ENCODE measurements around the gene RRP9. TPM values are rescaled to one million over a fixed set of nuclear protein-coding genes. Genes with fewer than 3 reads are reported as not detected.

The RRP9 gene
- total RNA-seq, 1 donor: 2.7 TPM

DNA sequence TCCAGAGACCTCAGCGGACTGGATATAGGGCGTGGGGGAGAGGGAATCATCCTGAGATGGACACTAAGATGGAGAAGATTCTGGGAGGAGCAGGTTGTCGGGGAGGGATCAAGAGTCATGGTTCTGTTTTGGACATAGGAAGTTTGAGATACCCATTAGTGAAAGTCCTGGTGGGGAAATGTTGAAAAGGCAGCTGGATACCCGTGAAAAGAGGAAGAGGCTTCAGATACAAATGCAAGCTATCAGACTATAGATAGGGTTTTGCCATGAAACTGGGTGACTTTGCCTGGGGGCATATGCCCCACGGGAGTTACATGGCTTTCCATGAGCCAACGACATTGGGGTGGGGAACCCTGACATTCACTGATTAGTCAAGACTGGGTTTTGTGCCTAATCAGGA lies 12.4 kb upstream of the RRP9 start:
- H3K4me3 ChIP-seq (ENCODE audit: low read length): no peak overlapping the region
- peaks cover 44% of the 10 kb centered on the region for H3K4me1 ChIP-seq (ENCODE audit: insufficient read depth, low read length)
- H3K9me3 ChIP-seq (ENCODE audit: low read depth, low read length): no peaks in the 10 kb centered on the region
- H3K27me3 ChIP-seq (ENCODE audit: insufficient read depth, low read length): peaks cover 20% of the 10 kb centered on the region

DNA sequence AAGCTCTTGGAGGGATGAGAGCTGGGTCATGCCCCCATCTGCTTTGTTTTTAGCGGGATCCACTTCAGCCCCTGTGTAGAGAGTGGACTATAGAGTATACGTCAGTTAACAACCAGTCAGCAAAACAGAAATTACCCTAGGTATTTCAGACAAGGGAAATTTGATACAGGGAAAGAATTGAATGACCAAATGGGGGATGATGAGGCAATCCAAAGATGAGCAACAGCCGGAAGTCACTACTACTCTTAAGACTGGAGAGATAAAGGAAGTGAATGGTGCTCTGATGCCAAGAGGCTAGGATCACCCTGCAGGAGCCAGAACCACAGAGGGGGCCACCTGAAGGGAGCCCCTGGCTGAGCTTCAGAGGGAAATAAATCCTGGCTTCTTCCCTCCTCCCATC lies 11.7 kb upstream of the RRP9 start:
- Histone ChIP-seq H3K4me3 (ENCODE audit: low read length) (no peak overlapping the region), H3K9me3 (ENCODE audit: low read depth, low read length) (no peaks in the 10 kb centered on the region), H3K27me3 (ENCODE audit: insufficient read depth, low read length) (peaks cover 20% of the 10 kb centered on the region), H3K4me1 (ENCODE audit: insufficient read depth, low read length) (peaks cover 44% of the 10 kb centered on the region)

GRCh38 chr3:51950899-51951298 lies 9.2 kb upstream of the RRP9 start:
- H3K4me1 ChIP-seq (ENCODE audit: insufficient read depth, low read length): peaks cover 26% of the 10 kb centered on the region
- H3K9me3 ChIP-seq (ENCODE audit: low read depth, low read length): no peaks in the 10 kb centered on the region
- peaks cover 8% of the 10 kb centered on the region for H3K27me3 ChIP-seq (ENCODE audit: insufficient read depth, low read length)
- no peak overlapping the region for H3K4me3 ChIP-seq (ENCODE audit: low read length)

DNA sequence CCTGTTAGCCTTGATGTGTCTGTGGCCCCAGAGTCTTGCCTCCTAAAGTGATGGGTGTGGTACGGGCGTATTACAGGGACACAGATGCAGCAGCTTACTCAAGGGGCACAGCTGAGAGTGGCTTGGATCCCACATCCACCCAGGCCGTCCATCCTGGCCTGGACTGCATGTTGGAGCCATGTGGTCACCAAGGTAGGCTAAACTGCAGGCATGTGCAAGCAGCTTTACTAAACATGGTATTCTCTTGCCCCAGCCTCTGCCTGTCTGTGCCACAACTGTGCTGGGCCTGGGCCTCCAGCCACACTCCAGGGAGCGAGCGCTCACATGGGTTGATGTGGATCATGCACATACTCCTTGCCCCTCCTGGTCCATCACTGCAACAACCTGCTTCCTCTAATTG lies 7.4 kb upstream of the RRP9 start:
- H3K27me3 ChIP-seq (ENCODE audit: insufficient read depth, low read length): no peaks in the 10 kb centered on the region
- H3K4me3 ChIP-seq (ENCODE audit: low read length): no peak overlapping the region
- H3K9me3 ChIP-seq (ENCODE audit: low read depth, low read length): no peaks in the 10 kb centered on the region
- H3K4me1 ChIP-seq (ENCODE audit: insufficient read depth, low read length): peaks cover 13% of the 10 kb centered on the region

DNA sequence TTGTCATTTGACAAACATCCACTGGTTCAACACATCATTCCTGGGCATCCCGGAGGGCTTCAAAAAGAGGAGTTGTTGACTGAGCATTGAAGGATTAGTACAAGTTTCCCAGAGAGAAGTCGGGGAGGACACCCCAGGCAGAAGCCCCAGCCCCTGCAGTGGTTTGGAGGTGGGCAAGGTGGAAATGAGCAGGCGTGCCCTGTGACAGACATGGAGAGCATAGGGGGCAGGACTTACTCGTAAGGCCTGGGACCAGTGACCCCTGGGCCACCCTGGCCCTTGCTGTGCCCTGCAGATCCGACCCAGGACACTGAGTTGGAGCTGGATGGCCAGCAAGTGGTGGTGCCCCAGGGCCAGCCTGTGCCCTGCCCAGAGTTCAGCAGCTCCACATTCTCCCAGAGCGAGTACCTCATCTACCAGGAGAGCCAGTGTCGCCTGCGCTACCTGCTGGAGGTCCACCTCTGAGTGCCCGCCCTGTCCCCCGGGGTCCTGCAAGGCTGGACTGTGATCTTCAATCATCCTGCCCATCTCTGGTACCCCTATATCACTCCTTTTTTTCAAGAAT lies 6.4 kb upstream of the RRP9 start:
- no peak overlapping the region for H3K4me3 ChIP-seq (ENCODE audit: low read length)
- no peaks in the 10 kb centered on the region for H3K27me3 ChIP-seq (ENCODE audit: insufficient read depth, low read length)
- no peaks in the 10 kb centered on the region for H3K9me3 ChIP-seq (ENCODE audit: low read depth, low read length)
- peaks cover 5% of the 10 kb centered on the region for H3K4me1 ChIP-seq (ENCODE audit: insufficient read depth, low read length)

DNA sequence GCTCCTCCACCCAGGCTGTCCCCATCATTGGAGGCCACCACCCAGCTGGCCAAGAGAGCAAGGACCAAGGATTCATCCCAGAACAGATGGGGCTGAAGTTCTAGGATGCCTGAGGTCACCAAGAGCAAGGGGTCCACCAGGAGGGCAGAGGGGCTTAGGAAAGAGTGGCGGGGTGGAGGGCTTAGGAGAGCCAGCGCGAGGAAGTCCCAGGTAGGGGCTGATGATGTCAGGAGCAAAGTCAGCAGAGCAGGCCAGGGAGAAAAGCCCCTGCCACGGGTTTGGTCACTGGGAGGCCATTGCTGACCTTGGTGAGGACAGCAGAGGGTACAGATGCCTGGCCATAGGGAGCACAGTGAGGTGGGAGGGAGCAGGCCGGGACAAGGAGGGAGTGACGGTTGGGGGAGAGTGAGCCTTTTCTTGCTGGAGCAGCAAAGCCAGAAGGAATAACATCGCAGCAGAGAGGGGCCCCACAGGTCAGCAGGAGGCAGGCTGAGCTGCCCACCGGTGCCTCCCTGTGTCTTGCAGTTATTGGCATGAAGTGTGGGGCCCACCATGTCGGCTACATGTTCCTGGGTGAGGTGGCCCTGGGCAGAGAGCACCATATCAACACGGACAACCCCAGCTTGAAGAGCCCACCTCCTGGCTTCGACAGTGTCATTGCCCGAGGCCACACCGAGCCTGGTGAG lies 5.7 kb upstream of the RRP9 start:
- no peaks in the 10 kb centered on the region for H3K27me3 ChIP-seq (ENCODE audit: insufficient read depth, low read length)
- no peaks in the 10 kb centered on the region for H3K9me3 ChIP-seq (ENCODE audit: low read depth, low read length)
- no peak overlapping the region for H3K4me3 ChIP-seq (ENCODE audit: low read length)
- H3K4me1 ChIP-seq (ENCODE audit: insufficient read depth, low read length): peaks cover 9% of the 10 kb centered on the region

- Histone ChIP-seq H3K4me3 (ENCODE audit: low read length) (no peak overlapping the region), H3K9me3 (ENCODE audit: low read depth, low read length) (no peaks in the 10 kb centered on the region), H3K4me1 (ENCODE audit: insufficient read depth, low read length) (peaks cover 12% of the 10 kb centered on the region), H3K27me3 (ENCODE audit: insufficient read depth, low read length) (no peaks in the 10 kb centered on the region)
Observed at GRCh38 chr3:51946796-51947195, 5.1 kb upstream of the RRP9 start.

DNA sequence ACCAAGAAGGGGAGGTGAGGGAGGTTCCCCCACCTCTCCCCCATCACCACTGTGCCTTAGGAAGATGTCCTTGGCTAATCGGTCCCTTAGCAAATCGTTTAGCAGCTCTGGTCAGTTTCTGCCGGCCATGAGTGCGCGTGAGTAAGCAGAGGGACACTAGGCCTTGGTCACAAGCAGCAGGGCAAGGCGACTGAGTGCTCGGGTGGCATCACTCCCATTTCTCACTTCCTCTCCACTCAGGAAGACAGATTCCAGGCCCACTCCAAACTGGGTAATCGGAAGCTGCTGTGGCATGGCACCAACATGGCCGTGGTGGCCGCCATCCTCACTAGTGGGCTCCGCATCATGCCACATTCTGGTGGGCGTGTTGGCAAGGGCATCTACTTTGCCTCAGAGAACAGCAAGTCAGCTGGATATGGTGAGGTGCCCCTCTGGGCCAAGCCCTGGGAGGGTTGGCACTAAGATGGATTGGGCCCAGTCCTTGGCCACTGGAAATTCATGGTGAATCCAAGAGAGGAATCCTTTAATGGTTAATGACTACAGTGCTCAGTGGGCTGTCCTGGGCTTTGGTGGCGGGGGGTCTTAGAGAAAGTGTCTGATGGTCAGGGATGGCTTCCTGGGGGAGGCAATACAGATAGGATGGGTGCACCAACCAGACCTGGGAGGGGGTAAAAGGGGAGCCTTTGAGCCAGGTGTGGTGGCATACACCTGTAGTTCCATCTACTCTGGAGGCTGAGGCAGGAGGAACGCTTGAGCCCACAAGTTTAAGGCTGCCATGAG lies 4.4 kb upstream of the RRP9 start:
- no peaks in the 10 kb centered on the region for H3K27me3 ChIP-seq (ENCODE audit: insufficient read depth, low read length)
- H3K9me3 ChIP-seq (ENCODE audit: low read depth, low read length): no peaks in the 10 kb centered on the region
- peaks cover 18% of the 10 kb centered on the region for H3K4me1 ChIP-seq (ENCODE audit: insufficient read depth, low read length)
- no peak overlapping the region for H3K4me3 ChIP-seq (ENCODE audit: low read length)

GRCh38 chr3:51945031-51945840 lies 3.5 kb upstream of the RRP9 start:
- Histone ChIP-seq H3K27me3 (ENCODE audit: insufficient read depth, low read length) (no peaks in the 10 kb centered on the region), H3K4me1 (ENCODE audit: insufficient read depth, low read length) (peaks cover 27% of the 10 kb centered on the region), H3K4me3 (ENCODE audit: low read length) (no peak overlapping the region), H3K9me3 (ENCODE audit: low read depth, low read length) (no peaks in the 10 kb centered on the region)

GRCh38 chr3:51944451-51945021 lies 2.8 kb upstream of the RRP9 start:
- Histone ChIP-seq H3K9me3 (ENCODE audit: low read depth, low read length) (no peaks in the 10 kb centered on the region), H3K27me3 (ENCODE audit: insufficient read depth, low read length) (no peaks in the 10 kb centered on the region), H3K4me1 (ENCODE audit: insufficient read depth, low read length) (peaks cover 27% of the 10 kb centered on the region), H3K4me3 (ENCODE audit: low read length) (no peak overlapping the region)

DNA sequence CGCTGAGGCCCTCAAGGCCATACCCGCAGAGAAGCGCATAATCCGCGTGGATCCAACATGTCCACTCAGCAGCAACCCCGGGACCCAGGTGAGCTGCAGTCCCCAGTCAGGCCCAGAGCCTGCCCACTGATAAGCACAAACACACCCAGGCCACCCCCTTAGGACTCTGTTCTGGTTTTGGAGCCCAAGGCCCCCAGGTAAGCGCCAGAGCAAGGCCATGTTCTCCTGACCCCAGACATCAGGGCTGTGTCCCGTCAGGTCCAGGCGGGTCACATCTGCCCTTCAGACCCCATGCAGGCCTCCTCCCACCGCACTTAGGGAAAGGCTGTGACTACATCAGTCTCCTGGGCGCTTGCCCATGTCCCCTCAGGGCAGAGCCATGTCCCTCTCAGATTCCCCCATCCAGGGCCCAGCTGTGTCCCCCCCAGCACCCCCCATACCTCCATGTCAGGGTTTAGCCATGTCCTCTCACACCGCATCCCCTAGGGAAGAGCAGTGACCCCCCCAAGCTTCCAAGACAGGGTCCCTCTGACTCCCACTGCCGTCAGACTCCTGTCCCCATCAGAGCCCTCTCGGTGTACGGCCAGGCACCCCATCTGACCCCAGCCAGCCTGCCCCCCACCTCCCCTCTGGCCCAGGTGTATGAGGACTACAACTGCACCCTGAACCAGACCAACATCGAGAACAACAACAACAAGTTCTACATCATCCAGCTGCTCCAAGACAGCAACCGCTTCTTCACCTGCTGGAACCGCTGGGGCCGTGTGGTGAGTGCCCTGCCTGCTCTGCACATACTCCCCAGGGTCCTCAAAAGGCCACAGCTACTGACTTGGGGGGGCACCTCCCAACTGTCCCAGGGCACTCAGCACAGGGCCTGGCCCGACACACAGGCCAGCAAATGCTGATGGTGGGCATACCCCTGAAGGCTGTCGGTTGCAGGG lies 2.0 kb upstream of the RRP9 start:
- Histone ChIP-seq H3K4me3 (ENCODE audit: low read length) (no peak overlapping the region), H3K27me3 (ENCODE audit: insufficient read depth, low read length) (no peaks in the 10 kb centered on the region), H3K9me3 (ENCODE audit: low read depth, low read length) (no peaks in the 10 kb centered on the region), H3K4me1 (ENCODE audit: insufficient read depth, low read length) (peaks cover 27% of the 10 kb centered on the region)

GRCh38 chr3:51942603-51943450 lies 1.1 kb upstream of the RRP9 start:
- peaks cover 27% of the 10 kb centered on the region for H3K4me1 ChIP-seq (ENCODE audit: insufficient read depth, low read length)
- no peaks in the 10 kb centered on the region for H3K27me3 ChIP-seq (ENCODE audit: insufficient read depth, low read length)
- H3K9me3 ChIP-seq (ENCODE audit: low read depth, low read length): no peaks in the 10 kb centered on the region
- peak overlapping the region; percentile 52 for H3K4me3 ChIP-seq (ENCODE audit: low read length)

- Histone ChIP-seq H3K9me3 (ENCODE audit: low read depth, low read length) (no peaks in the 10 kb centered on the region), H3K27me3 (ENCODE audit: insufficient read depth, low read length) (no peaks in the 10 kb centered on the region), H3K4me3 (ENCODE audit: low read length) (peak overlapping the region; percentile 73), H3K4me1 (ENCODE audit: insufficient read depth, low read length) (peaks cover 27% of the 10 kb centered on the region)
Observed at GRCh38 chr3:51941463-51941797, 274 bp downstream of the RRP9 start.
